K562 (cell line): Measurements from ENCODE around the gene KLHL41. TPM values are rescaled to one million over a fixed set of nuclear protein-coding genes. Genes with fewer than 3 reads are reported as not detected.

ENCODE experiments used
- CHD1 ChIP-seq: fragments of 200-600 bp; sonication (generic); IDR thresholded peaks from one replicate; pipeline ENCODE4 v1.6.1; 2012; ENCODE audit warnings: mild to moderate bottlenecking, moderate library complexity, low read length, inconsistent platforms
- CREM ChIP-seq: IDR thresholded peaks from 2 replicates; pipeline ENCODE4 v1.6.1; 2014; ENCODE audit warnings: antibody characterized with exemption, low read depth
- MTA1 ChIP-seq: fragments of 450-650 bp; IDR thresholded peaks from 2 replicates; pipeline ENCODE4 v1.6.1; 2017; ENCODE audit warnings: borderline replicate concordance
- PATZ1 ChIP-seq: fragments of 250-450 bp; sonication (Bioruptor Pico); IDR thresholded peaks from 2 replicates; pipeline ENCODE4 v1.5.0; 2020; ENCODE audit warnings: mild to moderate bottlenecking, borderline replicate concordance
- PBX2 ChIP-seq, 2 experiments: IDR thresholded peaks in 1 of 2; conservative IDR thresholded peaks in 1 of 2; 2 replicates each; pipeline ENCODE4 v1.6.1; 2016; ENCODE audit warnings: low read depth in 2 of 2, mild to moderate bottlenecking in 1 of 2, missing compliant biosample characterization in 1 of 2, missing genetic modification characterization in 1 of 2, moderate library complexity in 1 of 2
- RBBP5 ChIP-seq: fragments of 200-600 bp; sonication (generic); IDR thresholded peaks from 2 replicates; pipeline ENCODE4 v1.6.1; 2012; ENCODE audit warnings: borderline replicate concordance, mild to moderate bottlenecking, low read length, control low read depth, inconsistent platforms; ENCODE audit not compliant: insufficient read depth, poor library complexity, severe bottlenecking
- SUPT5H ChIP-seq: fragments of 450-650 bp; IDR thresholded peaks from 2 replicates; pipeline ENCODE4 v1.6.1; 2016
- TCF15 ChIP-seq: fragments of 250-450 bp; sonication (Bioruptor Pico); IDR thresholded peaks from 2 replicates; pipeline ENCODE4 v1.8.0; 2022; ENCODE audit warnings: moderate library complexity, mild to moderate bottlenecking, inconsistent platforms
- TFAM ChIP-seq: fragments of 250-450 bp; sonication (Bioruptor Pico); conservative IDR thresholded peaks from 2 replicates; pipeline ENCODE4 v1.5.0; 2021; ENCODE audit warnings: mild to moderate bottlenecking, moderate library complexity
- THRAP3 ChIP-seq: fragments of 450-650 bp; IDR thresholded peaks from 2 replicates; pipeline ENCODE4 v1.6.1; 2016; ENCODE audit warnings: mild to moderate bottlenecking, inconsistent platforms, borderline replicate concordance
- U2AF2 ChIP-seq: fragments of 200-400 bp; formaldehyde crosslinking; optimal IDR thresholded peaks from 2 replicates; pipeline ENCODE3; 2017; ENCODE audit warnings: low read depth, mild to moderate bottlenecking, low read length
- YBX1 ChIP-seq: fragments of 450-650 bp; IDR thresholded peaks from 2 replicates; pipeline ENCODE4 v1.7.1; 2016; ENCODE audit warnings: mild to moderate bottlenecking
- ZFX ChIP-seq: sonication (generic); formaldehyde crosslinking; IDR thresholded peaks from 2 replicates; pipeline ENCODE4 v1.8.0; 2022; ENCODE audit warnings: mild to moderate bottlenecking, missing genetic modification reagents, moderate library complexity
- ZNF398 ChIP-seq: fragments of 250-450 bp; sonication (Bioruptor Pico); IDR thresholded peaks from 2 replicates; pipeline ENCODE4 v1.8.0; 2021; ENCODE audit warnings: moderate library complexity, mild to moderate bottlenecking, inconsistent platforms
- ZNF75A ChIP-seq: fragments of 450-650 bp; formaldehyde crosslinking; IDR thresholded peaks from 2 replicates; pipeline ENCODE4 v1.4.0; 2020; ENCODE audit warnings: mild to moderate bottlenecking
- polyA plus RNA-seq, 8 experiments: library from polyadenylated mRNA; depleted of rRNA in 4 of 8; stranded (reverse) in 5 of 8; unstranded in 3 of 8; fragments of >200 nt; fragmentation: Nextera tagmentation in 2 of 8; fragmentation: Illumina TruSeq in 1 of 8; extraction: Ambion mirVana in 2 of 8; extraction: Trizol in 1 of 8; gene quantifications; 2 replicates each; pipeline versions ENCODE4 v1.2.1 to v1.2.3, GENCODE V29; 2011 to 2014; ENCODE audit warnings: inconsistent platforms in 1 of 8, missing spikeins in 1 of 8
- total RNA-seq, 7 experiments: library from RNA; depleted of rRNA in 6 of 7; stranded (reverse); fragments of >200 nt in 6 of 7; fragmentation: Illumina TruSeq in 2 of 7; extraction: Trizol in 2 of 7; gene quantifications; 2 replicates each; pipeline versions ENCODE4 v1.2.1 to v1.2.3, GENCODE V29; 2011 to 2021; ENCODE audit warnings: low replicate concordance in 1 of 7
- TF ChIP-seq, protein P1 (sequence below): fragments of 450-650 bp; IDR thresholded peaks from 2 replicates; pipeline ENCODE4 v1.6.1; 2016; ENCODE audit warnings: antibody characterized with exemption
- TF ChIP-seq, protein P2 (sequence below): sonication (generic); formaldehyde crosslinking; IDR thresholded peaks from 2 replicates; pipeline ENCODE4 v1.8.1; 2023; ENCODE audit warnings: mild to moderate bottlenecking, missing genetic modification reagents

KLHL41 gene
- total and polyA plus RNA-seq, 9 of the 15 experiments (the other 6 are each of a cell fraction or from before 2014, with no cell fraction given): 0.05 to 1.5 (median 0.09) TPM

GRCh38 chr2:169573160-169573973 is 63.9 kb downstream of the KLHL41 start, which contains the start of gene FASTKD1 (continued):
- TF ChIP-seq CHD1 (peak; percentile 19), SUPT5H (peak; percentile 85), RBBP5 (peak; percentile 84), YBX1 (no peak), PBX2 (CRISPR knock-in tag; IDR thresholded peaks at IDR 0.05; ENCODE audit: low read depth) (no peak), PBX2 (tag; conservative IDR thresholded peaks at IDR 0.05; ENCODE audit: low read depth) (peak; percentile 52), PATZ1 (CRISPR knock-in tag) (no peak), TFAM (CRISPR knock-in tag) (no peak), ZFX (no peak; the same call in 1 of the 2 replicates), TCF15 (no peak), MTA1 (peak; percentile 42; the same call in 1 of the 2 replicates), THRAP3 (no peak), U2AF2 (no peak), ZNF75A (peak; percentile 91), ZNF398 (no peak), CREM (peak; percentile 98)
- TF ChIP-seq, protein P1, sequence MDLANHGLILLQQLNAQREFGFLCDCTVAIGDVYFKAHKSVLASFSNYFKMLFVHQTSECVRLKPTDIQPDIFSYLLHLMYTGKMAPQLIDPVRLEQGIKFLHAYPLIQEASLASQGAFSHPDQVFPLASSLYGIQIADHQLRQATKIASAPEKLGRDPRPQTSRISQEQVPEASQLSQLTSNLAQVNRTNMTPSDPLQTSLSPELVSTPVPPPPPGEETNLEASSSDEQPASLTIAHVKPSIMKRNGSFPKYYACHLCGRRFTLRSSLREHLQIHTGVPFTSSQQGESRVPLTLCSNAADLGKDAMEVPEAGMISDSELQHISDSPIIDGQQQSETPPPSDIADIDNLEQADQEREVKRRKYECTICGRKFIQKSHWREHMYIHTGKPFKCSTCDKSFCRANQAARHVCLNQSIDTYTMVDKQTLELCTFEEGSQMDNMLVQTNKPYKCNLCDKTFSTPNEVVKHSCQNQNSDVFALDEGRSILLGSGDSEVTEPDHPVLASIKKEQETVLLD: peak; percentile 97
- TF ChIP-seq, protein P2, sequence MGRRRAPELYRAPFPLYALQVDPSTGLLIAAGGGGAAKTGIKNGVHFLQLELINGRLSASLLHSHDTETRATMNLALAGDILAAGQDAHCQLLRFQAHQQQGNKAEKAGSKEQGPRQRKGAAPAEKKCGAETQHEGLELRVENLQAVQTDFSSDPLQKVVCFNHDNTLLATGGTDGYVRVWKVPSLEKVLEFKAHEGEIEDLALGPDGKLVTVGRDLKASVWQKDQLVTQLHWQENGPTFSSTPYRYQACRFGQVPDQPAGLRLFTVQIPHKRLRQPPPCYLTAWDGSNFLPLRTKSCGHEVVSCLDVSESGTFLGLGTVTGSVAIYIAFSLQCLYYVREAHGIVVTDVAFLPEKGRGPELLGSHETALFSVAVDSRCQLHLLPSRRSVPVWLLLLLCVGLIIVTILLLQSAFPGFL: no peak
